NB4 (cell line): ENCODE data around the gene EFCAB7.

Source experiments
- POLR2A ChIP-seq: IDR thresholded peaks from 2 replicates; pipeline ENCODE4 v1.6.1; 2011; ENCODE audit warnings: mild to moderate bottlenecking; ENCODE audit not compliant: insufficient read length; ENCODE audit errors: extremely low read depth
- TF ChIP-seq, protein P1 (sequence below): IDR thresholded peaks from 2 replicates; pipeline ENCODE4 v1.6.1; 2011; ENCODE audit warnings: low read depth, low read length
- TF ChIP-seq, protein P2 (sequence below): IDR thresholded peaks from one replicate; pipeline ENCODE4 v1.5.1; 2012; ENCODE audit warnings: low read depth, low read length

- TF ChIP-seq, protein P1, sequence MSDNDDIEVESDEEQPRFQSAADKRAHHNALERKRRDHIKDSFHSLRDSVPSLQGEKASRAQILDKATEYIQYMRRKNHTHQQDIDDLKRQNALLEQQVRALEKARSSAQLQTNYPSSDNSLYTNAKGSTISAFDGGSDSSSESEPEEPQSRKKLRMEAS: no peak
- TF ChIP-seq, protein P2, sequence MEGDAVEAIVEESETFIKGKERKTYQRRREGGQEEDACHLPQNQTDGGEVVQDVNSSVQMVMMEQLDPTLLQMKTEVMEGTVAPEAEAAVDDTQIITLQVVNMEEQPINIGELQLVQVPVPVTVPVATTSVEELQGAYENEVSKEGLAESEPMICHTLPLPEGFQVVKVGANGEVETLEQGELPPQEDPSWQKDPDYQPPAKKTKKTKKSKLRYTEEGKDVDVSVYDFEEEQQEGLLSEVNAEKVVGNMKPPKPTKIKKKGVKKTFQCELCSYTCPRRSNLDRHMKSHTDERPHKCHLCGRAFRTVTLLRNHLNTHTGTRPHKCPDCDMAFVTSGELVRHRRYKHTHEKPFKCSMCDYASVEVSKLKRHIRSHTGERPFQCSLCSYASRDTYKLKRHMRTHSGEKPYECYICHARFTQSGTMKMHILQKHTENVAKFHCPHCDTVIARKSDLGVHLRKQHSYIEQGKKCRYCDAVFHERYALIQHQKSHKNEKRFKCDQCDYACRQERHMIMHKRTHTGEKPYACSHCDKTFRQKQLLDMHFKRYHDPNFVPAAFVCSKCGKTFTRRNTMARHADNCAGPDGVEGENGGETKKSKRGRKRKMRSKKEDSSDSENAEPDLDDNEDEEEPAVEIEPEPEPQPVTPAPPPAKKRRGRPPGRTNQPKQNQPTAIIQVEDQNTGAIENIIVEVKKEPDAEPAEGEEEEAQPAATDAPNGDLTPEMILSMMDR: no peak
- no peak for TF ChIP-seq POLR2A
These were observed 13.6 kb upstream of the EFCAB7 start for GRCh38 chr1:63509718-63510117.
